Aorta (tissue), 5 donors: ENCODE results near the gene IPO4. TPM values are rescaled to one million over a fixed set of nuclear protein-coding genes. Genes with fewer than 3 reads are reported as not detected.
"Not testable (repeated sequence)": the region's sequence is repeated elsewhere in the genome, so short reads cannot be mapped to it uniquely, and the experiment has no call there.

Source experiments
- ATAC-seq: fragments of 200-7000 bp; cut with Tn5 transposase; one replicate; pipeline ENCODE4 v1.9.1; 2022; ENCODE audit warnings: moderate library complexity; ENCODE audit not compliant: low FRiP score
- DNase-seq, 2 donors: peaks; one replicate each; pipeline ENCODE4 v3.0.0-alpha.2; 2020
- H3K27ac ChIP-seq, 2 donors: one replicate each; pipeline ENCODE4 v1.5.1; 2013; ENCODE audit warnings: low read length in 2 of 2, mild to moderate bottlenecking in 2 of 2, moderate library complexity in 2 of 2, control low read depth in 1 of 2, inconsistent platforms in 1 of 2, low read depth in 1 of 2
- H3K27me3 ChIP-seq, 2 donors: one replicate each; pipeline ENCODE4 v1.6.1; 2013; ENCODE audit warnings: control low read depth in 1 of 2, low read length in 1 of 2, mild to moderate bottlenecking in 1 of 2, moderate library complexity in 1 of 2; ENCODE audit not compliant: insufficient read depth in 2 of 2, control insufficient read depth in 1 of 2
- H3K36me3 ChIP-seq, 2 donors: one replicate each; pipeline ENCODE4 v1.6.1; 2013; ENCODE audit warnings: control low read depth in 1 of 2, low read length in 1 of 2, mild to moderate bottlenecking in 1 of 2; ENCODE audit not compliant: insufficient read depth in 2 of 2, control insufficient read depth in 1 of 2
- H3K4me1 ChIP-seq, 2 donors: one replicate each; pipeline ENCODE4 v1.6.1; 2013; ENCODE audit warnings: low read length in 2 of 2, control low read depth in 1 of 2, mild to moderate bottlenecking in 1 of 2, moderate library complexity in 1 of 2; ENCODE audit not compliant: insufficient read depth in 2 of 2, control insufficient read depth in 1 of 2
- H3K4me3 ChIP-seq, 2 donors: one replicate each; pipeline ENCODE4 v1.5.1; 2013; ENCODE audit warnings: low read length in 2 of 2, control low read depth in 1 of 2, mild to moderate bottlenecking in 1 of 2
- H3K9me3 ChIP-seq: one replicate; pipeline ENCODE4 v1.6.1; 2013; ENCODE audit warnings: mild to moderate bottlenecking, low read length; ENCODE audit not compliant: control insufficient read depth
- WGBS, 2 donors: extraction: QIAGEN DNeasy Blood & Tissue Kit; methylation state at CpG; one replicate each; pipeline ENCODE4 v1.1.7; 2013; 5-methylcytosine and 5-hydroxymethylcytosine counted together
- intact Hi-C, 2 donors: fragments of 100-400 bp; cut with DNase I; formaldehyde crosslinking; loops; one replicate each; pipeline versions ENCODE4 v1.14.2 to v1.15.0; 2022
- polyA plus RNA-seq, 2 donors: library from polyadenylated mRNA; stranded (reverse); fragments of 200-250 nt; gene quantifications; one replicate each; pipeline ENCODE4 v1.2.3, GENCODE V29; 2013
- total RNA-seq, 2 donors: library from RNA; stranded (reverse); fragmentation: NEBNext Ultra II Directional; extraction: Animal tissue kit (Norgen Biotek cat#: 25700); gene quantifications; one replicate each; pipeline ENCODE4 v1.2.1, GENCODE V29; 2021
- donor health status: healthy with polysubstance abuse.
- donor health status: Bipolar disorder and iron deficiency.
- donor health status: DM: no; HTN: no; CAD: no.
- donor health status: DM: no; HTN: no; CAD: no.
- donor health status: DM: yes; HTN: yes; CAD: no.

Gene IPO4
- total and polyA plus RNA-seq, 4 donors, result 3.4 to 29.3 (median 17.5) TPM

DNA sequence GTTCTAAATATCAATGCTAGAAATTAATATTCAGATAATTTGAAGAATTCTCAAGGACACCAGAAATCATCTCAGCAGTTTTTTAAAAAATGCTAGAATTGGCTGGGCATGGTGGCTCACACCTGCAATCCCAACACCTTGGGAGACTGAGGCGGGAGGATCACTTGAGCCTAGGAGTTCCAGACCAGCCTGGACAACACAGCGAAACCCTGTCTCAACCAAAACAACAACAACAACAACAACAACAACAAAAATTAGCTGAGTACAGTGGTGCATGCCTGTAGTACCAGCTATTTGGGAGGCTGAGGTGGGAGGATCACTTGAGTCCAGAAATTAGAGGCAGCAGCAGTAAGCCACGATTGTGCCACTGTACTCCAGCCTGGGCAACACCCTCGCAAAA is 30.5 kb upstream of the IPO4 start:
- DNase-seq (no peak), ATAC-seq (no peak)
- intact Hi-C loops, result no loop called here
- no peaks in the 10 kb centered on the region for H3K36me3 ChIP-seq
- H3K4me3 ChIP-seq, result no peak overlapping the region
- no peaks in the 10 kb centered on the region for H3K9me3 ChIP-seq
- no peaks in the 10 kb centered on the region for H3K27me3 ChIP-seq
- H3K4me1 ChIP-seq, result no peaks in the 10 kb centered on the region
- 82 to 84% methylated on average over 4 of the region's 4 CpGs for WGBS, 2 donors
- no peak overlapping the region for H3K27ac ChIP-seq

DNA sequence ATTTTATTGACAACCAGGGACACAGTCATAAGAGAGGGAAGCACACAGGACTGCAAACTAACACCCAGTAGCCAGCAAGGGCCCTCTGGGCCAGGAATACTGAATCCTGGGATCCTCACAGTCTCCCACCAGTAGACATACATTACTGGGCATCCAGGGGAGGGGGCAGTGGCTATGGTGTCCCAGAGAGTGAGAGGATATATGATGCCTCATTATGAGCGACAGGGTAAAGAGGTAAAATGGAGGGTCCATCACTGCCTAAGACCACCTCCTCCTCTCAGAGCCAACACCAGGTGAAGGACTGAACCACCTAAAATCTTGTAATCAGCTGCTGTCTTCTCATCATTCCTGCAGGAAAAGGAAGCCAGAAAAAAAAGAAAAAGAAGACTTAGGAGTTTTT is 28.3 kb upstream of the IPO4 start:
- ATAC-seq, H3K4me1 ChIP-seq, intact Hi-C loops, H3K27me3 ChIP-seq, H3K9me3 ChIP-seq, H3K27ac ChIP-seq, H3K36me3 ChIP-seq, H3K4me3 ChIP-seq, DNase-seq: not testable (repeated sequence)
- 90% methylated on average over 1 of the region's 1 CpG for WGBS, 2 donors

DNA sequence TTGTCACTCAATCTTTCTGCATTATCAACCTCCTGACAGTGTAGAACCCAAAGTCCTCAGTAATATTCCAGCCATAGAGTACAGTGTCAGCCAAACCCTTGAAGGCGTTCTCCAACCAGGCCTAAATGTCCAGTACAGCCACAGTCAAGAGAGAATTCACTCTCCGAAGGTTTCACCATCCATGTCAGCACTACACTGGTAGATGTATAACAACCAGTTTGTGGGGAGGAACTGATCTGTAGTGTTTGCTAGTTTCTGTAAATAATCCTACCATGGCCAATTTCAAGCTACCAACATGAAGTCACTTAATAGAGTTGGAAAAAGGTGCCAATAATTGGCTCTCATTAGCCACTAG is 27.7 kb upstream of the IPO4 start:
- Histone ChIP-seq H3K9me3 (no peaks in the 10 kb centered on the region), H3K4me1 (no peaks in the 10 kb centered on the region), H3K27ac (peak overlapping the region; percentile 4 to 67), H3K27me3 (no peaks in the 10 kb centered on the region), H3K36me3 (no peaks in the 10 kb centered on the region), H3K4me3 (no peak overlapping the region)
- ATAC-seq (no peak), DNase-seq (no peak)
- intact Hi-C loops, result no loop called here
- 87% methylated on average over 2 of the region's 2 CpGs for WGBS, 2 donors

DNA sequence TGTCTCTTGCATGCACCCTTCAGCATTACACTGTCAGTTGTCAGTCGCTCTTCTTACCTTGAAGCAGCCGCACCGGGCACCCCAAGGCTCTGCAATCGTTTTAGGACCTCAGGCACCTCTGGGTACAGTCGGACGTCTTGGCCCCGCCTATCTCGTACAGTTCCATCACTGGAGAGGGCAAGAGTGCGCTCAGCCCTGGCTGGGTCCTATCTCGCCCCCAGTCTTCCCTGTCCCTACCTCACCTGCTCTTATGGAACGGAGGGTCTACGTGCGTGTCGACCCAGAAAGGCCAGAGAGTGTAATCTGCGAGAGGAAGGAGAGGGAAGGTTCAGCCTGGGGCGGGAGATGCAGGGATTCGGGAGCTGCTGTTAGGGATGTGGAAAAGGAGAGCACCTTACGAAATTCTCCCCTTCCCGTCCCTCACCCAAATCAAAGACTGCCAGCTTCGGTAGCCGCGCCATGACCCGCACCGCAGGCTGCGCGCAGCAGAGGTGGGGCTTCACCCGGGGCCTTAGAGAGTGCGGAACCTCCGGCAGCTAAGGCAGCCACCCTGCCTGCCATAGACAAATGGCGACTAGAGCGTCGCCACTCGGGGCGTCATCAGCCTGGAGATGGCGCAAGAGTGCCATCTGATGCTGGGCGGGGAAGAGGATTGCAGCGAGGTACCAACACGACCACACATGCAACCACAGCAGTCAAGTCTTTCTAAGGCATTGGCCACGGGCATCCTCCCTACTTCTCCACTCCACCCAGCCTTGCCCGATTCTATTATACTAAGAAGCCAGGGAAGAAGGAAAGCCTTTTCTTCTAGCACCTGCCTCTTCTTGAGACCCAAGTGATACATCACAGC is 27.1 kb upstream of the IPO4 start, which contains the start of gene MDP1:
TSS of gene MDP1 (minus strand) at position 572 of the 850 bp plus-strand sequence. CDS start at position 461, 111 bp downstream.
- peak; percentile 92 to 93 for DNase-seq
- peak; percentile 91 for ATAC-seq
- no peaks in the 10 kb centered on the region for H3K27me3 ChIP-seq
- no peaks in the 10 kb centered on the region for H3K36me3 ChIP-seq
- H3K4me1 ChIP-seq, result no peaks in the 10 kb centered on the region
- peak within 1 kb of the TSS; percentile 51 to 61 for H3K4me3 ChIP-seq
- H3K27ac ChIP-seq, result peak within 1 kb of the TSS; percentile 49 to 92
- no peaks in the 10 kb centered on the region for H3K9me3 ChIP-seq
- intact Hi-C loops, result no loop called here
- 0% methylated on average over 40 of the region's 40 CpGs for WGBS, 2 donors

DNA sequence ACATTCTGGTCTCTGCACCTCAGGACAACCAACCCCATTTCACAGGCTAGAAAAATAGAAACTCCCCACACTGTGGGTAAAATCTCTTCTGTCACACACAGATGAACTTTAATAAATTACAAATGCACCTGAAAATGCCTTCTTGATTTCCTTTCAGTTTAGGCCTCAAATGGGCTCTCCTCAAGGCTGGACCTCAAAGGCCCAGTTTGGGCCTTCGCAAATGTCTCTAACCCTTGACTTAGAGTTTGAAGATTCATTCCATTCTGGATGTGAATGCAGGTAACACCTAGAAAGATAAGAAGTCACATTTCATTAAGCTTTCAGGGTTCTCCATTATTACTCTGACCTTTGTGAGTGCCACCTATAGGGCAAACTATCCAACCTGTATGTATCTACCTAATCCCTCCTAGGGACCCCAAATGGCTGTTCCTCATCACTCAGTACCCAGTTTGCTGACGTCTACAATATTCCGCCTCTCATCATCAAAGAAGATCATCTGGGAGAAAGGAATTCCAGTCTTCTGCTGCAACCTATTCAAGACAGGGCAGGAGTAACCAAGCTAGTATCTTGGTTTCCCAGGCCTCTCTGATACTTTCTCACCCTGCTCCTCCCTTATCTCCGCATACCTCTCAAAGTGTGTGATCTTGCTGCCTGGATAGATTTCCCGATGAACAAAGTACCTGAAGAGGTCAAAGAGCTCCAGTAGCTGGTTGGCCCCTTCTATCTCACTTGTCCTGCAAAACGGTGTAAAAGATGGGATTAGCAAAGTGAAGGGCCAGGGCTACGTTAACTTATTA is 25.4 kb upstream of the IPO4 start:
- DNase-seq, result no peak
- 86 to 92% methylated on average over 7 of the region's 7 CpGs for WGBS, 2 donors
- H3K9me3 ChIP-seq, result no peaks in the 10 kb centered on the region

GRCh38 chr14:24212924-24213865 is 24.6 kb upstream of the IPO4 start, which contains the start of gene CHMP4A:
TSS of gene CHMP4A (minus strand) at chr14:24213488. CDS start at chr14:24213439, 49 bp downstream.
- Histone ChIP-seq H3K9me3 (no peaks in the 10 kb centered on the region), H3K4me3 (peak within 1 kb of the TSS; percentile 46 to 62), H3K27me3 (no peaks in the 10 kb centered on the region), H3K4me1 (no peaks in the 10 kb centered on the region), H3K36me3 (peaks cover 0 to 3% of the 10 kb centered on the region in 2 donors), H3K27ac (peak within 1 kb of the TSS; percentile 29 to 93)
- WGBS, 2 donors, result 0 to 1% methylated on average over 53 of the region's 53 CpGs
- DNase-seq, result peak; percentile 99
- ATAC-seq, result peak; percentile 95
- intact Hi-C loops, result no loop called here

More for the DNA sequence above, 25.4 kb upstream of the IPO4 start:
- Histone ChIP-seq H3K4me1 (no peaks in the 10 kb centered on the region), H3K27me3 (no peaks in the 10 kb centered on the region), H3K4me3 (no peak overlapping the region), H3K36me3 (peaks cover 0 to 3% of the 10 kb centered on the region in 2 donors), H3K27ac (peak overlapping the region; percentile 29 to 93)
- ATAC-seq, result no peak
- intact Hi-C loops, result no loop called here

GRCh38 chr14:24211311-24211710 is 22.7 kb upstream of the IPO4 start:
- H3K4me3 ChIP-seq, result no peak overlapping the region
- no peaks in the 10 kb centered on the region for H3K4me1 ChIP-seq
- WGBS, 2 donors, result 86 to 91% methylated on average over 6 of the region's 6 CpGs
- ATAC-seq, result no peak
- no peaks in the 10 kb centered on the region for H3K9me3 ChIP-seq
- peaks cover 0 to 3% of the 10 kb centered on the region in 2 donors for H3K36me3 ChIP-seq
- H3K27me3 ChIP-seq, result no peaks in the 10 kb centered on the region
- DNase-seq, result no peak
- intact Hi-C loops, result no loop called here
- H3K27ac ChIP-seq, result no peak overlapping the region

- Histone ChIP-seq H3K9me3 (no peaks in the 10 kb centered on the region), H3K27me3 (no peaks in the 10 kb centered on the region), H3K4me1 (no peaks in the 10 kb centered on the region), H3K27ac (no peak overlapping the region), H3K4me3 (no peak overlapping the region), H3K36me3 (peaks cover 2 to 5% of the 10 kb centered on the region in 2 donors)
- intact Hi-C loops, result no loop called here
- 97 to 98% methylated on average over 2 of the region's 2 CpGs for WGBS, 2 donors
- no peak for DNase-seq
- ATAC-seq, result no peak
Measured at GRCh38 chr14:24207625-24208024, 19.0 kb upstream of the IPO4 start.
